Sigmoid colon (tissue), 4 donors: Measurements from ENCODE around the gene LPAR1.

Experiments used
- CTCF ChIP-seq, 4 experiments: fragments of 450-650 bp in 3 of 4; fragments of 200-600 bp in 1 of 4; IDR thresholded peaks; one replicate each; pipeline ENCODE4 v1.5.1; 2016 to 2019; ENCODE audit warnings: antibody characterized with exemption in 4 of 4, mild to moderate bottlenecking in 3 of 4, moderate library complexity in 2 of 4
- EP300 ChIP-seq, 4 donors: sonication (generic); formaldehyde crosslinking; IDR thresholded peaks; one replicate each; pipeline ENCODE4 v1.6.1; 2017; ENCODE audit warnings: antibody characterized with exemption in 4 of 4
- POLR2A ChIP-seq, 2 donors: fragments of 450-650 bp; IDR thresholded peaks; one replicate each; pipeline ENCODE4 v1.6.1; 2016; ENCODE audit warnings: antibody characterized with exemption in 2 of 2, mild to moderate bottlenecking in 2 of 2, moderate library complexity in 2 of 2
- POLR2AphosphoS5 ChIP-seq, 4 donors: sonication (generic); formaldehyde crosslinking; IDR thresholded peaks; one replicate each; pipeline ENCODE4 v1.6.1; 2017; ENCODE audit warnings: antibody characterized with exemption in 4 of 4

GRCh38 chr9:111005746-111006470 lies 32.4 kb downstream of the LPAR1 start:
- TF ChIP-seq CTCF (IDR thresholded peaks at IDR 0.05) (no peak), EP300 (IDR thresholded peaks at IDR 0.05) (no peak), POLR2AphosphoS5 (IDR thresholded peaks at IDR 0.05) (no peak), POLR2A (IDR thresholded peaks at IDR 0.05) (no peak)
